Endothelial cell of umbilical vein (primary cell): ENCODE results near the gene HDHD3. TPM values are rescaled to one million over a fixed set of nuclear protein-coding genes. Genes with fewer than 3 reads are reported as not detected.

Experiments used
- BruUV-seq: library from RNA; stranded (reverse); fragments of 400-500 nt; replicated peaks from 2 replicates; lab custom pipeline; 2021; lab: Mats Ljungman, UMichigan
- CTCF ChIA-PET: fragments of 300-600, 350-600 bp; sonication (Branson Sonifier 250); formaldehyde crosslinking; loops from one replicate; lab custom pipeline; 2021; ENCODE audit warnings: antibody characterized with exemption, inconsistent platforms; lab: Charles Lee
- POLR2A ChIA-PET: fragments of 300-600, 350-600 bp; sonication (Branson Sonifier 250); formaldehyde crosslinking; loops from one replicate; lab custom pipeline; 2021; ENCODE audit warnings: antibody characterized with exemption, inconsistent platforms; lab: Charles Lee
- DNase-seq: peaks from one replicate; pipeline ENCODE4 v3.0.0-alpha.2; 2011; ENCODE audit warnings: low read depth, low spot score
- FAIRE-seq: peaks from 2 replicates; lab custom pipeline; 2011; peaks lifted over from hg19 to GRCh38; lab: Jason Lieb, UNC
- H2AFZ ChIP-seq: 2 replicates; pipeline ENCODE4 v1.6.0; 2012; ENCODE audit warnings: low read depth, low read length, control low read depth, inconsistent platforms
- H3K27ac ChIP-seq: 2 replicates; pipeline ENCODE4 v1.5.1; 2011; ENCODE audit warnings: low read depth, mild to moderate bottlenecking, control low read depth, low read length, moderate library complexity; ENCODE audit not compliant: insufficient read depth
- H3K27me3 ChIP-seq, 2 experiments: 2 replicates each; pipeline versions ENCODE4 v1.6.0 to v1.6.1; 2011; ENCODE audit warnings: low read length in 2 of 2, mixed read lengths in 1 of 2; ENCODE audit not compliant: control insufficient read depth in 2 of 2, insufficient read depth in 2 of 2
- H3K36me3 ChIP-seq, 2 experiments: 2 replicates in 1 of 2; 3 replicates in 1 of 2; pipeline ENCODE4 v1.5.1; 2011; ENCODE audit warnings: low read length in 2 of 2, mild to moderate bottlenecking in 1 of 2, moderate library complexity in 1 of 2; ENCODE audit not compliant: control insufficient read depth in 2 of 2, insufficient read depth in 2 of 2; ENCODE audit errors: extremely low read depth in 1 of 2
- H3K4me1 ChIP-seq: 3 replicates; pipeline ENCODE4 v1.5.1; 2011; ENCODE audit warnings: mild to moderate bottlenecking, low read length; ENCODE audit not compliant: control insufficient read depth, insufficient read depth; ENCODE audit errors: extremely low read depth
- H3K4me2 ChIP-seq: 2 replicates; pipeline ENCODE4 v1.6.1; 2011; ENCODE audit warnings: low read length, control low read depth, mixed read lengths; ENCODE audit not compliant: insufficient read depth
- H3K4me3 ChIP-seq, 3 experiments: fragments of 200-600 bp in 1 of 3; sonication (generic), shearing (Covaris generic) in 1 of 3; replicated peaks in 1 of 3; 2 replicates each; pipeline ENCODE4 v1.5.1; 2011 to 2016; ENCODE audit warnings: control low read depth in 3 of 3, low read length in 3 of 3, mild to moderate bottlenecking in 2 of 3, inconsistent platforms in 1 of 3, low read depth in 1 of 3, moderate library complexity in 1 of 3; ENCODE audit not compliant: insufficient read depth in 1 of 3
- H3K79me2 ChIP-seq: 2 replicates; pipeline ENCODE4 v1.6.0; 2012; ENCODE audit warnings: low read length, inconsistent platforms; ENCODE audit not compliant: control insufficient read depth, insufficient read depth
- H3K9ac ChIP-seq: replicated peaks from 2 replicates; pipeline ENCODE3; 2011; ENCODE audit warnings: low read length, control low read depth; ENCODE audit not compliant: insufficient read depth; ENCODE audit errors: extremely low read depth
- H3K9me1 ChIP-seq: replicated peaks from 3 replicates; pipeline ENCODE4 v1.6.0; 2011; ENCODE audit warnings: mild to moderate bottlenecking, low read length; ENCODE audit not compliant: control insufficient read depth, insufficient read depth; ENCODE audit errors: extremely low read depth
- H3K9me3 ChIP-seq: replicated peaks from 2 replicates; pipeline ENCODE4 v1.5.1; 2012; ENCODE audit warnings: low read length, inconsistent platforms; ENCODE audit not compliant: control insufficient read depth, insufficient read depth
- H4K20me1 ChIP-seq: replicated peaks from 2 replicates; pipeline ENCODE3; 2011; ENCODE audit warnings: mild to moderate bottlenecking, low read length; ENCODE audit not compliant: control insufficient read depth, insufficient read depth; ENCODE audit errors: extremely low read depth
- CTCF ChIP-seq, 2 donors: IDR thresholded peaks; 1 replicate in 1 of 2; 2 replicates in 1 of 2; pipeline ENCODE4 v1.5.1; 2011; ENCODE audit warnings: low read length in 2 of 2, mild to moderate bottlenecking in 2 of 2, moderate library complexity in 2 of 2, control low read depth in 1 of 2, inconsistent platforms in 1 of 2, low read depth in 1 of 2; ENCODE audit not compliant: insufficient read depth in 1 of 2; ENCODE audit errors: extremely low read depth in 1 of 2
- EZH2 ChIP-seq: IDR thresholded peaks from 2 replicates; pipeline ENCODE4 v1.6.1; 2012; ENCODE audit warnings: borderline replicate concordance, low read depth, mild to moderate bottlenecking, moderate library complexity, low read length, inconsistent platforms; ENCODE audit not compliant: severe bottlenecking
- FOS ChIP-seq: IDR thresholded peaks from 2 replicates; pipeline ENCODE4 v1.6.1; 2011; ENCODE audit warnings: mild to moderate bottlenecking, low read length, moderate library complexity, borderline replicate concordance; ENCODE audit not compliant: insufficient read depth
- GATA2 ChIP-seq: IDR thresholded peaks from 2 replicates; pipeline ENCODE4 v1.7.0; 2011; ENCODE audit warnings: low read depth, mild to moderate bottlenecking, moderate library complexity, mixed read lengths, low read length; ENCODE audit not compliant: insufficient read length, insufficient read depth
- JUN ChIP-seq: IDR thresholded peaks from 2 replicates; pipeline ENCODE4 v1.6.1; 2011; ENCODE audit warnings: borderline replicate concordance, low read depth; ENCODE audit not compliant: insufficient read length, insufficient read depth
- MAX ChIP-seq: IDR thresholded peaks from 2 replicates; pipeline ENCODE4 v1.6.1; 2011; ENCODE audit not compliant: insufficient read depth, insufficient read length
- MYC ChIP-seq: IDR thresholded peaks from one replicate; pipeline ENCODE4 v1.6.1; 2011; ENCODE audit warnings: mild to moderate bottlenecking, low read depth, low read length
- POLR2A ChIP-seq: IDR thresholded peaks from 2 replicates; pipeline ENCODE4 v1.6.1; 2012; ENCODE audit warnings: low read depth, mild to moderate bottlenecking, control low read depth, low read length
- POLR2AphosphoS5 ChIP-seq: IDR thresholded peaks from 2 replicates; pipeline ENCODE4 v1.6.1; 2012; ENCODE audit warnings: low read depth, mild to moderate bottlenecking, control low read depth, low read length, moderate library complexity; ENCODE audit not compliant: insufficient read depth
- dilution Hi-C: fragments of 300-500 bp; cut with MboI; formaldehyde crosslinking; loops from one replicate; pipeline ENCODE4 v1.15.0; 2019; ENCODE audit warnings: low sequenced_read_pairs; ENCODE audit not compliant: extremely low pct_ligation_motif_present
- intact Hi-C: fragments of 100-400 bp; cut with micrococcal nuclease; formaldehyde crosslinking; loops from one replicate; pipeline ENCODE4 v1.10.0; 2022
- polyA plus RNA-seq, 4 experiments: library from polyadenylated mRNA; depleted of rRNA in 3 of 4; stranded (reverse) in 3 of 4; unstranded in 1 of 4; fragments of >200 nt; gene quantifications; 2 replicates each; pipeline versions ENCODE4 v1.2.1 to v1.2.3, GENCODE V29; 2011 to 2012; ENCODE audit warnings: missing spikeins in 1 of 4
- total RNA-seq: library from RNA; stranded (reverse); gene quantifications from 2 replicates; pipeline ENCODE4 v1.2.3, GENCODE V29; 2021

The HDHD3 gene
- total and polyA plus RNA-seq, 2 donors (not counting 3 experiments of a cell fraction or from before 2014, with no cell fraction given), result 7.6 to 14.1 TPM

- Histone ChIP-seq H3K9me1 (no peaks in the 10 kb centered on the region), H3K27ac (no peak overlapping the region), H3K4me1 (no peaks in the 10 kb centered on the region), H3K27me3 (peaks cover 2 to 3% of the 10 kb centered on the region in 2 experiments), H3K9me3 (no peaks in the 10 kb centered on the region), H4K20me1 (no peaks in the 10 kb centered on the region), H3K9ac (no peak overlapping the region), H3K79me2 (no peaks in the 10 kb centered on the region), H3K4me2 (no peak overlapping the region), H2AFZ (no peak overlapping the region), H3K36me3 (no peaks in the 10 kb centered on the region), H3K4me3 (no peak overlapping the region)
- intact Hi-C loops (no loop called here), dilution Hi-C loops (no loop called here)
- DNase-seq (no peak), FAIRE-seq (no peak)
- TF ChIP-seq POLR2AphosphoS5, result no peak
- no peak for TF ChIP-seq EZH2
- TF ChIP-seq MYC, result no peak
- no peak for TF ChIP-seq POLR2A
- TF ChIP-seq MAX, result no peak
- no peak for TF ChIP-seq CTCF (IDR thresholded peaks at IDR 0.05; ENCODE audit: extremely low read depth in 1 of 2, insufficient read depth in 1 of 2, low read depth in 1 of 2, low read length in 2 of 2)
- no peak for TF ChIP-seq GATA2
- TF ChIP-seq JUN, result no peak
- TF ChIP-seq FOS, result no peak
- ChIA-PET POLR2A (interaction anchor here (0.6 kb wide), 1 partner anchor 75 kb away, joined by 4 read pairs; no protein-coding TSS in a partner anchor), CTCF (interaction anchor here (0.7 to 1.3 kb wide), 5 partner anchors 17 to 91 kb away, joined by 3 to 4 read pairs (median 3); partner anchors contain the start of gene WDR31)
- BruUV-seq, result no TSS peak
Observed at GRCh38 chr9:113364951-113365350, 11.8 kb downstream of the HDHD3 start.
